Mesodermal cell (in vitro differentiated cells): Measurements from ENCODE around the gene CSRNP2.
"Not testable (repeated sequence)": the region's sequence is repeated elsewhere in the genome, so short reads cannot be mapped to it uniquely, and the experiment has no call there.

Experiments
- H3K27ac ChIP-seq: 2 replicates; pipeline ENCODE4 v1.7.0; 2013; ENCODE audit warnings: mild to moderate bottlenecking, low read depth, low read length, moderate library complexity; ENCODE audit not compliant: severe bottlenecking
- H3K36me3 ChIP-seq: 2 replicates; pipeline ENCODE4 v1.7.1; 2013; ENCODE audit warnings: mild to moderate bottlenecking, low read length, moderate library complexity; ENCODE audit not compliant: control insufficient read depth, insufficient read depth
- H3K4me1 ChIP-seq: one replicate; pipeline ENCODE4 v1.7.1; 2013; ENCODE audit warnings: mild to moderate bottlenecking, low read length; ENCODE audit not compliant: insufficient read depth, control insufficient read depth, poor library complexity, severe bottlenecking
- H3K4me3 ChIP-seq: 2 replicates; pipeline ENCODE4 v1.7.0; 2013; ENCODE audit warnings: low read length, control low read depth, mild to moderate bottlenecking; ENCODE audit not compliant: insufficient read depth, poor library complexity, severe bottlenecking; ENCODE audit errors: extremely low read depth
- H3K9me3 ChIP-seq: 2 replicates; pipeline ENCODE4 v1.7.1; 2013; ENCODE audit warnings: mild to moderate bottlenecking, low read length, moderate library complexity; ENCODE audit not compliant: control insufficient read depth
- WGBS, 2 experiments: methylation state at CpG; one replicate each; pipeline ENCODE4 v1.1.5; 2013; ENCODE audit warnings: missing lambda C conversion rate in 2 of 2; ENCODE audit not compliant: insufficient coverage in 2 of 2; 5-methylcytosine and 5-hydroxymethylcytosine counted together

Gene CSRNP2

DNA sequence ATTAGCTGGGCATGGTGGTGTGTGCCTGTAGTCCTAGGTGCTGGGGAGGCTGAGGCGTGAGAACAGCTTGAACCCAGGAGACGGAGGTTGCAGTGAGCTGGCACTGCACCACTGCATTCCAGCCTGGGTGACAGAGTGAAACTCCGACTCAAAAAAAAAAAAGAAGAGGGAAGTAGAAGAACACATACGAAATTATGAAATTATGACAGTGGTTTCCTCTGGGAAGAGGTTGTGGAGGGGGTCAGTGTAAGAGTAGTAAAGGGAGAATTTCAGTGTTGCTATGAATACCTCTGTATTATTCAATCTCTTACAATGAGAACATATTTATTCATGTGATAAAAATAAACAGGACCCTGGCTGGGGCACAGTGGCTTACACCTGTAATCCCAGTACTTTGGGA is 24.7 kb upstream of the CSRNP2 start:
- H3K4me3 ChIP-seq: no peak overlapping the region
- no peak overlapping the region for H3K27ac ChIP-seq
- peaks cover 80% of the 10 kb centered on the region for H3K36me3 ChIP-seq
- no peaks in the 10 kb centered on the region for H3K4me1 ChIP-seq
- 93 to 100% methylated on average over 2 to 4 of the region's 4 CpGs for WGBS, 2 experiments
- no peaks in the 10 kb centered on the region for H3K9me3 ChIP-seq

DNA sequence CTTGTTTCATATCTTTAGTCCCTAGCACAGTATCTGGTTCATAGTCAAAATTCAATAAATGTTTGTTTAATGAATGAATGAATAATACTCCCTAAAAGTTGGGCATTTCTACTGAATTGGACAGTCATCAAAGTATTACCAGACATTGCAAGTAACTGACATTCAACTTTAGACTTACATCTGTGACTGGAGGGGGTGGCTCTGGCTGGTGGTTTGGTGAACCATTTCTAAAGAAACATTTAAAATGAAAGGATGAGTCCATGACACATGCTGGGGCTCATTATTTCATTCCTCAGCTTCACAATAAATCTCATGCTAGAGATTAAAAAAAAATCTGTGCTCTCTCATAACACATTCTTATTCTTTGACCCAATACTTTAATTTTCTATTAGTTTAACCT is 20.6 kb upstream of the CSRNP2 start:
- H3K9me3 ChIP-seq: no peaks in the 10 kb centered on the region
- H3K4me1 ChIP-seq: no peaks in the 10 kb centered on the region
- no peak overlapping the region for H3K4me3 ChIP-seq
- peaks cover 81% of the 10 kb centered on the region for H3K36me3 ChIP-seq
- H3K27ac ChIP-seq: no peak overlapping the region

DNA sequence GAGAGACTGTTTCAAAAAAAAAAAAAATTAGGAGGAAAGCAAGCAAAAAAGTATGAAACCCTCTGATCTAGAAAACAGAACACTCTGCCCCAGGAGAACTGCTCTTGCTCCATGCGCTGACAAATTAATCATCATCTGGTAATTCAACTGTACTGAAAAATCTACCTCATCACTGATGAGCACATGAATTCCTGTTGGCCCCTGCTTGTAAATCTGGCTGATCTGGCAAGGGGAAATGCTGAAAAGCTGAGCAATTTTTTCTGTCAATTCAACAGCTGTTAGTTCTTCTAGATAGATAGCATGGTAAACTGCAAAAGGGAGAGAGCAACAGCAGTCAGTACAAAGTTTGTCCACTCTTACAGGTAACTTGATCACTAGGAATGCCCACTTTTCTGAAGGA is 15.2 kb upstream of the CSRNP2 start:
- Histone ChIP-seq H3K4me1 (no peaks in the 10 kb centered on the region), H3K27ac (no peak overlapping the region), H3K4me3 (no peak overlapping the region), H3K9me3 (no peaks in the 10 kb centered on the region), H3K36me3 (peaks cover 79% of the 10 kb centered on the region)
- WGBS, 2 experiments: 20 to 30% methylated on average over 1 of the region's 1 CpG

DNA sequence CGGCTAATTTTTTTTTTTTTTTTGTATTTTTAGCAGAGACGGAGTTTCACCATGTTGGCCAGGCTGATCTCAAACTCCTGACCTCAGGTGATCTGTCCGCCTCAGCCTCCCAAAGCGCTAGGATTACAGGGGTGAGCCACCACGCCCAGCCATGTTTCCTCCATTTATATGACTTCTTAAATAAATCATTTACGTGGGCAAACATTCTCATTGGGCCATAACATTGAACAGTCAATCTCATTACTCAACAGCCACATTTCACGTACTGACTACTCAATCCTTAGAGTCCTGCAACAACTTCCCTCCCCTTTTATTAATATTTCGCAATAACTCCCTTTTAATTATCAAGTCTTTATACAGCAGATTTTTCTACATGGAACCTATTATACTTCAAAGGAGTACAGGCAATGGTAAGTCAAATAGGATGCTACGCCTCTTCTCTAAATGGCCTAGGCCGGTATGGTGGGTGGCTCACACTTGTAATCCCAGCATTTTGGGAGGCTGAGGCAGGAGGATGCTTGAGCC is 7.4 kb upstream of the CSRNP2 start:
- Histone ChIP-seq H3K27ac (no peak overlapping the region), H3K4me1 (no peaks in the 10 kb centered on the region), H3K9me3 (no peaks in the 10 kb centered on the region), H3K36me3 (peaks cover 31% of the 10 kb centered on the region), H3K4me3 (no peak overlapping the region)
- WGBS, 2 experiments: 96 to 97% methylated on average over 7 to 10 of the region's 10 CpGs

DNA sequence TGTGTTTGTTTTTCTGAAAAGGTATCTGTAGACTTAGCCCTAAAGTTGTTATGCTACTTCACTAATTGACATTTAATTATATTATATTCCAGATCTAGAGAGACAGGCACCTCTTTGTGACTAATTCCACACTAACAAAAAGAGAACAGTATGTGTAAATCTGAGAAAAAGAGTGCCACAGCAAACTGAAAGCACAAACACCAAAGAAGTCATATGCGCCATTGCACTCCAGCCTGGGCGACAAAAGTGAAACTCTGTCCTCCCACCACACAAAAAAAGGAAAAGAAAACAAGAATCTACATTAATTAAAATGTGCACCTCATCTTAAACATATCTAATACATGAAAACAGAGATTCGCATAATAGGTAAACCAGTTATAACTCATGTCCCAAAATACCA is 4.4 kb upstream of the CSRNP2 start:
- Histone ChIP-seq H3K4me1 (no peaks in the 10 kb centered on the region), H3K36me3 (peaks cover 15% of the 10 kb centered on the region), H3K9me3 (no peaks in the 10 kb centered on the region), H3K4me3 (no peak overlapping the region), H3K27ac (no peak overlapping the region)
- 100% methylated on average over 1 of the region's 3 CpGs; no CpG with 5 or more reads in 1 of the 2 experiments for WGBS, 2 experiments

DNA sequence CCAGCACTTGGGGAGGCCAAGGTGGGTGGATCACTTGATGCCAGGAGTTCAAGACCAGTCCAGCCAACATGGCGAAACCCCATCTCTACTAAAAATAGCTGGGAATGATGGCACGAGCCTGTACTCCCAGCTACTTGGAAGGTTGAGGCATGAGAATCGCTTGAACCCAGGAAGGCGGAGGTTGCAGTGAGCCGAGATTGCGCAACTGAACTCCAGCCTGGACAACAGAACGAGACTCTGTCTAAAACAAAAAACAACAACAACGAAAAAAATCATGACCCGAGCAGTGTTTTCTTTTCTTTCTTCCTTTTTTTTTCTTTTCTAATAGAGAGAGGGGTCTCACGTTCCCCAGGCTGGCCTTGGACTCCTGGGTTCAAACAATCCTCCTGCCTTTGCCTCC is 3.5 kb upstream of the CSRNP2 start:
- peaks cover 12% of the 10 kb centered on the region for H3K36me3 ChIP-seq
- no peaks in the 10 kb centered on the region for H3K9me3 ChIP-seq
- H3K27ac ChIP-seq: no peak overlapping the region
- 94 to 97% methylated on average over 7 to 9 of the region's 10 CpGs for WGBS, 2 experiments
- H3K4me1 ChIP-seq: peaks cover 5% of the 10 kb centered on the region
- no peak overlapping the region for H3K4me3 ChIP-seq

DNA sequence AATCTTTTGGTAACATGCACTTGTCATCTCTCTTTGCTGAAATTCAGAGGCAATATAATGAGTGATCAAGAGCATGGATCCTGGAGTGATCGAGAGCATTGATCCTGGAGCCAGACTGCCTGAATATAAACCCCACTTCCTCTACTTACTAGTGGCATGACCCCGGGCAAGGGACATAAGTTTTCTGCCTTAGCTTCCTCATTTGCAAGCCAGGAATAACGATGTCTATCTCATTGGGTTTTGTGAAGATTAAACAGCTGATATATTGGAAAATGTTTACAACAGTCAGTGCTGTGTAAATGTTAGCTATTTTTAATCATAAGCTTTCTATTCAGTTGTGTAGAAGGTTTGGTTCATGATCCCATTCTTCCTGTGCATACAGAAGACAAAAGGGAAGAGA is 2.4 kb upstream of the CSRNP2 start:
- H3K4me3 ChIP-seq: no peak overlapping the region
- 80 to 100% methylated on average over 1 of the region's 3 CpGs for whole genome bisulfite sequencing, 2 experiments
- H3K4me1 ChIP-seq: peaks cover 11% of the 10 kb centered on the region
- H3K9me3 ChIP-seq: no peaks in the 10 kb centered on the region
- H3K27ac ChIP-seq: no peak overlapping the region
- H3K36me3 ChIP-seq: peaks cover 10% of the 10 kb centered on the region

DNA sequence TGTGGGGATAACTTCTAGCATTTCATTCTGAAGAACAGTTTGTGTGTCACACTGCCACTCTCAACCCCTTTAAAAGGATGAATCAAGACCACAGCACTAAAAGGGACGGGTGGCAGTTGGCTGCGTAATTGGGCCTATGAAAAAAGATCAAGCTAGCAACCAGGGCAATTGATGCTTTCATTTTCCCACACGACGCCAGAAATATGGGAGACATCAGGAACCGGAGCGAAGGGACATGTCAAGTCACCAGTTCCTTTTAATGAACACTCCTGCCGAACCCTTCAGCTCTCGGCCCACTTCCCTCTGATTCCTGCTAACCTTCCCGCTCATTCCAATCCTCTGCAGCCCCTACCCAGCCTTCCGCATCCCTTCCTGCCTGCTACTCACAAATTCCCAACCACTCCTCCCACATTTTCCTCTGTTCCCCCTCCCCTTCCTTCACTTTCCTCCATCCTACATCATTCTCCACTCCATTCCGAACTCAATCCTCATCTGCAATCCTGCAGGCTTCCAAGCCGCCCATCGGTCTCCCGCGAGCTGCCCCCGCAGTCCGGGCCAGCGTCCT is 753 bp downstream of the CSRNP2 start:
- Histone ChIP-seq H3K36me3 (peaks cover 19% of the 10 kb centered on the region), H3K4me3 (peak overlapping the region; percentile 96), H3K27ac (peak overlapping the region; percentile 94), H3K9me3 (no peaks in the 10 kb centered on the region), H3K4me1 (peaks cover 15% of the 10 kb centered on the region)
- WGBS, 2 experiments: 0 to 1% methylated on average over 18 of the region's 18 CpGs

DNA sequence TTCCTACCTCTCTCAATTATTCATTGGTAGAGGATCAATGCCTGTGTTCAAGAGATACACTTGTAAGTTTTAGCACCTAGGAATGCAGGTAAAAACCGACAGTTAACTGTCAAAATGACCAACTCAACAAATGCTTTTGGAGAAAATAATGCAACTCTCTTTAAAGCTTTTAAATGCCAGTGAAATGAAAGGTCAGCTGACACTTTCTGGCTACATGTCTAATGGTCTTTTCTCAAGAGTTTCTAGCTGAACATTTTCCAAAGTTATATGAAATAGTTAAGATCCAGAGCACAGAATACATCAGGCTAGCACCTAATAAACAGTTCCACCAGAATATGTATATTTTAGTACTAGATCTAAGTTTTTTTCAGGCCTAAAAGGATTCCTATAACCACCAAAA is 2.0 kb downstream of the CSRNP2 start:
- 83 to 100% methylated on average over 1 of the region's 1 CpG for WGBS, 2 experiments
- H3K4me1 ChIP-seq: peaks cover 19% of the 10 kb centered on the region
- peaks cover 29% of the 10 kb centered on the region for H3K36me3 ChIP-seq
- H3K4me3 ChIP-seq: peak overlapping the region; percentile 96
- H3K9me3 ChIP-seq: no peaks in the 10 kb centered on the region
- no peak overlapping the region for H3K27ac ChIP-seq

DNA sequence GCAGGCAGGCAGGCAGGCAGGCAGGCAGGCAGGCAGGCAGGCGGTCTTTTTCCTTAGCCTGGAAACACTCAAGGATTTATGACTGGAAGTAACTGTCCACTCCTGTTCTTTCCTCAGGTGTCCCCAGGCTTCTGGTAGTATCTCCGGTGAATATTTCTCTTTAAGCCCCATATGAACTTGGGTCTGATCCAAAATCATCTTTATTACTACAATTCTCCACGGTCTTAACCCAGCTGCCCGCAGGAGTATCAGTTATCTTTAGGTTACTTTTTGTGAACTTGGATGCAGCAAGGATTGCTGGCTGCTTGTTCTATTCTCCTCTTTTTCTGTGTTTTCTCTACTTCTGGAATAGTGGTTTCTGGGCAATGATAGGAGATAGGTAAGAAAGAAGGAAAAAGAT is 3.3 kb downstream of the CSRNP2 start:
- Histone ChIP-seq H3K9me3 (no peaks in the 10 kb centered on the region), H3K36me3 (peaks cover 41% of the 10 kb centered on the region), H3K4me3 (no peak overlapping the region), H3K4me1 (peaks cover 24% of the 10 kb centered on the region), H3K27ac (no peak overlapping the region)
- 90 to 100% methylated on average over 1 to 2 of the region's 4 CpGs for WGBS, 2 experiments

DNA sequence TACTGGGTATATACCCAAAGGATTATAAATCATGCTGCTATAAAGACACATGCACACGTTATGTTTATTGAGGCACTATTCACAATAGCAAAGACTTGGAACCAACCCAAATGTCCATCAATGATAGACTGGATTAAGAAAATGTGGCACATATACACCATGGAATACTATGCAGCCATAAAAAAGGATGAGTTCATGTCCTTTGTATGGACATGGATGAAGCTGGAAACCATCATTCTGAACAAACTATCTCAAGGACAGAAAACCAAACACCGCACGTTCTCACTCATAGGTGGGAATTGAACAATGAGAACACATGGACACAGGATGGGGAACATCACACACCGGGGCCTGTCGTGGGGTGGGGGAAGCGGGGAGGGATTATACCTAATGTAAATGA is 4.5 kb downstream of the CSRNP2 start:
- H3K4me3 ChIP-seq, H3K27ac ChIP-seq, H3K9me3 ChIP-seq: not testable (repeated sequence)
- WGBS, 2 experiments: no CpG with 5 or more reads among the region's 6 CpGs
- peaks cover 54% of the 10 kb centered on the region for H3K36me3 ChIP-seq
- peaks cover 24% of the 10 kb centered on the region for H3K4me1 ChIP-seq
